HG03575 (cell line): Measurements from ENCODE around the gene CPXM2.

Source experiments
- ATAC-seq: cut with Tn5 transposase; IDR thresholded peaks from one replicate; pipeline ENCODE4 v1.9.1; 2021; ENCODE audit not compliant: unreplicated experiment, insufficient number of reproducible peaks, low FRiP score; ENCODE audit errors: extremely low read depth

Gene CPXM2

GRCh38 chr10:123858077-123858681 lies 33.4 kb downstream of the CPXM2 start:
- no peak for ATAC-seq

DNA sequence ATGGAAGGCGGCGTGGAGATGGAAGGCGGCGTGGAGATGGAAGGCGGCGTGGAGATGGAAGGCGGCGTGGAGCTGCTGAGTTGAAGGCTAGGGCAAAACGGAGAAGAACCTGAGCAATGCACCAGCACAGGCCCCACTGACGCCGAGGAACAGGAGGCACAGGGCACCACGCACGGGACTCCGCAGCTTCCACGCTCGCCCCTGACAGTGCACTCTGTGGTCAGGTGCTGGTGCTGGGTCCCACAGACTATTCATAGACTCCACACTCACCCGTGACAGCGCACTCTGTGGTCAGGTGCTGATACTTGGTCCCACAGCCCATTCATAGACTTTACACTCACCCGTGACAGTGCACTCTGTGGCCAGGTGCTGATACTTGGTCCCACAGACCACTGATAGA lies 34.0 kb downstream of the CPXM2 start:
- ATAC-seq, result no peak

GRCh38 chr10:123855008-123855684 lies 36.5 kb downstream of the CPXM2 start:
- ATAC-seq, result no peak

- ATAC-seq, result no peak
Observed at GRCh38 chr10:123854498-123854897, 37.1 kb downstream of the CPXM2 start.

DNA sequence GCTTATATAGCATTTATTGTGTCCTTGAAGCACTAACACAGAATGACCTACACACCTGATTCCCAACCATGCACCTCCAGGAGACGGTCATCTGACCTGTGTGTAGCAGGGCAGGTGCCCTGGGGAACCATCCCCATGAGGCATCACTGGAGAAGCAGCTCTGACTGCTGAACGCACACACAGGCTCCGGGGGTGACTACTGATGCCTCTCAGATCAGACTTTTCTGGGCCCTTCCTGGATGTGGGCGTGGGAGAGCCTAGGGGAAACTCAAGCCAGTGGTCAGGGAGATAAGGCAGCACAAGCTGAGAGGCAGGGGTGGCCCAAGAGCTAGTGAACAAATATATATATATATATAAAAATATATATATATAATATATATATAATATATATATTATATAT lies 37.6 kb downstream of the CPXM2 start:
- no peak for ATAC-seq

GRCh38 chr10:123852411-123852951 lies 39.1 kb downstream of the CPXM2 start:
- ATAC-seq, result no peak

DNA sequence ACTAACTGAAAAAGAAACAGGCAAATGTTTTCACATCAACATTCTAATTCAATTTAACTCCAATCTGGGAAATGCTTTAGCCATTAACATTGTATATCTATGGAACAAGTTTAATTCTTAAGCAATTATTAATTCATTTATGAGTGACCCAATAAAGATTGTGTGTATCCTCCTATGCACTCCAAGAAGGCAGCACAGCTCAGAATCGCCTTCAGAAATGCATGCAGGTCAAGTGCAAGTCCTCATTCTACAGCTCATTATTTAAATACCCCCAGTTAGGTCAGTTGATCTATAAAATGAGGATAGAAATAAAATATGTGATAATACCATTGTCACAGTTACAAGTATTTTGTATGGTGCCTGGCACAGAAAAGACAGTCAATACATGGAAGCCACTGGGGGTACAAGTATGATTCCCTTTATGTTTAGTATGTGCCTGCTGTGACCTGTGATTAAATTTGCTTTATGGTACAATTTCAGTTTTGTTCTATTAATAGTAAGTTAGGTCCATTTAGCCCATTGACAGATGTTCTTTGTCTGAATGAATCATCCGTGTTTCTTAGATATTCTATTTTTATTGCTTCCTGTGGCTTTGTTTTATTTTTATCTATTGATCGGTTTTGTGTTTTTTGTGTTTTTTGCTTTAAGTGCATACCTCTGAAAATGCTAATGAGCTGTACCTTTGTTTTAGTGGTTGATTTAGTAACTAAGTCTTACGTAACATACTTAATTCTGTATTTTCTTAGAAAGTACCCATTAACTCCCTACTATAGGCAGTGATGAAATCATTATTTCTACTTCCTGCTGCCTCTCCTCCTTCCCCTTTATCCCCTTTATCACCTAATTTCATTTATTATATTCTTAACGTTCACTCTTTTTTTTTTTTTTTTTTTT lies 42.8 kb downstream of the CPXM2 start:
- ATAC-seq, result peak; percentile 45

GRCh38 chr10:123847686-123848432 lies 43.7 kb downstream of the CPXM2 start:
- no peak for ATAC-seq

- ATAC-seq, result no peak
Observed at GRCh38 chr10:123843835-123844234, 47.8 kb downstream of the CPXM2 start.

- no peak for ATAC-seq
Observed at GRCh38 chr10:123842692-123843385, 48.8 kb downstream of the CPXM2 start.

- no peak for ATAC-seq
Observed at GRCh38 chr10:123841560-123841959, 50.0 kb downstream of the CPXM2 start.

- ATAC-seq, result no peak
Observed at GRCh38 chr10:123841115-123841514, 50.5 kb downstream of the CPXM2 start.

GRCh38 chr10:123840714-123841113 lies 50.9 kb downstream of the CPXM2 start:
- no peak for ATAC-seq

DNA sequence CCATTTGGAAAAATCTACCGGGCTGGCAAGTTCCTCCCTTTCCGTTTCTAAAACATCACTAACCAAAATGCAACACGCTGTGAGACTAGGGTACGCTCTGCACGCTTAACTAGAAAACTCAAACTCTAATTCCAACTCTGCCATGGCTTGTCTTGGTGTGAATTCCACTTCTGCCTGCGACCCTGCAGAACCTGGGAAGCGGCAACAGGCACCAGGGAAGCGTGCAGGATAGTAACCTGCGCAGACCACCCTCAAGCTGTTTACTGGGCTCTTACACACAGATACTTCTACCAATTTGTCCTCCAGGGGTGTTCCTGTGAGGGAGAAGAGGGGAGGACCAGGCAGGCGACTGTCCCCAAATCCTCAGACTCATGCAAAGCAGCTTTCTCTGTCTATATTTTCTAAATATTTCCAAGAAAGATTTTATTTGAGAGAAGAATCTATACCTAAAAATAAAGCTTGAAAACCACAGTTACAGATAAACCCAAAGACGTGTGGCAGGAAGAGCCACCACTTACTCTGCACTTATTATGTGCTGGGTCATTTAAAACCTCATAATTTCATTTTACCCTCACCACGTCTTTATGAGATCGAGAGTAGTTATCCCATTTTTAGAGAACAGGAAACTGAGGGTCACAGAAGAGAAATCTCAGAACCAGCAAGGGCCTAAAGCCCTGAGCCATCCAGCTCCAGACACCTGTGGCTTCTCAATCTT lies 52.9 kb downstream of the CPXM2 start:
- ATAC-seq, result no peak

DNA sequence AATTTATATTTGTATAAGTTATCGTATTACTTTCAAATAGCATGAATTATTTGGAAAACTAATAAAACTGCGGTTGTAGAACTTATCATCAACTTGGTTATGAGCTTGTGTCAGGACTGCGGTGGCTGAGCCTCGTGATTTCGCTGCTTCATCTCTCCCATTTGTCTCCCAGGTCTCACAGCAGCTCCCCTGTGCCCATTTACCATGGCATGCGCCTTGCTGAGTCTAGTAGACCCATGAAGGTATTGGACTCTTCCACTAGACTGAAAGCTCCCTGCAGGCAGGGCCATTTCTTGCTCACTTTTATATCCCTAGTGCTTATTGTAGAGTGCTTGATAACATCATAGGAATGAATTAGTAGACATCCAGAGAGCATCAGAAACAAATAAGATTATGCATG lies 53.9 kb downstream of the CPXM2 start:
- no peak for ATAC-seq

- no peak for ATAC-seq
Observed at GRCh38 chr10:123836418-123837145, 55.0 kb downstream of the CPXM2 start.

DNA sequence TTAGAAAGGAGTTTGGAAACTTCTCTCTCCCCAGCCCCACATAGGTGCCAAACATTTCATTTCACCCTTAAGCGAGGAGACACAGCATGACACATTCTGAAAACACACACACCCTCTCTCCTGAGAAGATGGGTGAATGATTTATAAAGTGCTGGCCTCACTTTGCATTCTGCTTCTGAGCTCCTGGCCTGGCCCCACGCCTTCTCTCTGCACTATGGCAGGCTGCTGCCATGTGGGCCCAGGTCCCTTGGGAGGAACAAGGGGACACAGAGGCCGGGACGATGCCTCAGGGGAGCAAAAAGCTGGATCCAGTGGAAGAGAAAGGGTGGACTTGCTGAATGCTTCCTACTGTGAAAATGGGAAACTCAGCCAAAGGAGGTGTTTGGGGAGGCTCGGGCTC lies 56.0 kb downstream of the CPXM2 start:
- ATAC-seq, result no peak
